Measurements from ENCODE around the gene SNW1. TPM values are rescaled to one million over a fixed set of nuclear protein-coding genes. Genes with fewer than 3 reads are reported as not detected.

The SNW1 gene
- total RNA-seq, 1 experiment from 2014 or later = 67.5 TPM

DNA sequence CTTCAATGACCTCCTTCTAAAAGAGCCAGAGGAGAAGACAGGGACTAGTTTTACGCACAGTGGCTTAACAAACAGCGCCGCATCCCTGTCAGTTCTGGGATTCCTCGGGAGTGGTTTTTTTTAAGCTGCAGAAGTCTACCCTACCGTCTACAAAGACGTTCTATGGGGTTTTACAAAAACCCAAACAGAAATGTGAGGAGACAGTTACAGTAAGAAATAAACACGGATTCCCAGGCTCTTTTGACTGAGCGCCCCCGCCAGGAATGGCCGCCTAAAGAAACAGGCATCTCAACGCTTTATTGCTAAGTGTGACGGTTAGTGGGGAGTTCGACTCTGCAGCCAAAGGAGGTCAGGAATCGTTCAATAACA is 53.6 kb downstream of the SNW1 start:
- peak overlapping the region; percentile 81 for H3K4me2 ChIP-seq (ENCODE audit: low read length)
- no peaks in the 10 kb centered on the region for H3K9me3 ChIP-seq (ENCODE audit: low read length)
- peak; percentile 62 for ATAC-seq
- TF ChIP-seq EZH2phosphoT487 (IDR thresholded peaks at IDR 0.05; ENCODE audit: borderline replicate concordance, low read length) (no peak), EZH2 (IDR thresholded peaks at IDR 0.05; ENCODE audit: low read length, unreplicated experiment) (no peak)
- TF ChIP-seq, protein P1, sequence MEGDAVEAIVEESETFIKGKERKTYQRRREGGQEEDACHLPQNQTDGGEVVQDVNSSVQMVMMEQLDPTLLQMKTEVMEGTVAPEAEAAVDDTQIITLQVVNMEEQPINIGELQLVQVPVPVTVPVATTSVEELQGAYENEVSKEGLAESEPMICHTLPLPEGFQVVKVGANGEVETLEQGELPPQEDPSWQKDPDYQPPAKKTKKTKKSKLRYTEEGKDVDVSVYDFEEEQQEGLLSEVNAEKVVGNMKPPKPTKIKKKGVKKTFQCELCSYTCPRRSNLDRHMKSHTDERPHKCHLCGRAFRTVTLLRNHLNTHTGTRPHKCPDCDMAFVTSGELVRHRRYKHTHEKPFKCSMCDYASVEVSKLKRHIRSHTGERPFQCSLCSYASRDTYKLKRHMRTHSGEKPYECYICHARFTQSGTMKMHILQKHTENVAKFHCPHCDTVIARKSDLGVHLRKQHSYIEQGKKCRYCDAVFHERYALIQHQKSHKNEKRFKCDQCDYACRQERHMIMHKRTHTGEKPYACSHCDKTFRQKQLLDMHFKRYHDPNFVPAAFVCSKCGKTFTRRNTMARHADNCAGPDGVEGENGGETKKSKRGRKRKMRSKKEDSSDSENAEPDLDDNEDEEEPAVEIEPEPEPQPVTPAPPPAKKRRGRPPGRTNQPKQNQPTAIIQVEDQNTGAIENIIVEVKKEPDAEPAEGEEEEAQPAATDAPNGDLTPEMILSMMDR (conservative IDR thresholded peaks at IDR 0.05; ENCODE audit: low read depth, low read length) = peak; percentile 63
- intact Hi-C loops (cut with micrococcal nuclease) = no loop called here
- peaks cover 18% of the 10 kb centered on the region for H3K4me1 ChIP-seq (ENCODE audit: insufficient read depth, low read length)
- ChIA-PET CTCF (interaction anchor here (0.5 to 0.7 kb wide), 3 partner anchors 154 to 249 kb away, joined by 4 to 5 read pairs (median 4); no protein-coding TSS in a partner anchor), POLR2A (ENCODE audit: unreplicated experiment) (interaction anchor here (0.5 to 0.6 kb wide), 2 partner anchors 114 to 1913 kb away, joined by 3 read pairs; no protein-coding TSS in a partner anchor)
- peak overlapping the region; percentile 19; the same call in 1 of the 2 replicates for H3K27ac ChIP-seq (ENCODE audit: low read length)
- DNase-seq = peak; percentile 48
- H3F3A ChIP-seq (ENCODE audit: low read length, unreplicated experiment) = no peaks in the 10 kb centered on the region
- peak overlapping the region; percentile 90 for H2AFZ ChIP-seq (ENCODE audit: low read length)
- peaks cover 73% of the 10 kb centered on the region for H3K79me2 ChIP-seq (ENCODE audit: low read length)
- peak overlapping the region; percentile 95 for H3K4me3 ChIP-seq (ENCODE audit: low read length)
- no peaks in the 10 kb centered on the region for H3K9me2 ChIP-seq (replicated peaks; ENCODE audit: low read length)
- peaks cover 26% of the 10 kb centered on the region for H4K20me1 ChIP-seq (ENCODE audit: low read length)
- no peaks in the 10 kb centered on the region for H3K27me3 ChIP-seq (ENCODE audit: low read length)
- TSS peak; percentile 77 for BruUV-seq (replicated peaks)
- peak overlapping the region; percentile 89 for H3K9ac ChIP-seq (ENCODE audit: low read length)
- H3K36me3 ChIP-seq (ENCODE audit: low read depth, low read length) = peaks cover 33% of the 10 kb centered on the region

DNA sequence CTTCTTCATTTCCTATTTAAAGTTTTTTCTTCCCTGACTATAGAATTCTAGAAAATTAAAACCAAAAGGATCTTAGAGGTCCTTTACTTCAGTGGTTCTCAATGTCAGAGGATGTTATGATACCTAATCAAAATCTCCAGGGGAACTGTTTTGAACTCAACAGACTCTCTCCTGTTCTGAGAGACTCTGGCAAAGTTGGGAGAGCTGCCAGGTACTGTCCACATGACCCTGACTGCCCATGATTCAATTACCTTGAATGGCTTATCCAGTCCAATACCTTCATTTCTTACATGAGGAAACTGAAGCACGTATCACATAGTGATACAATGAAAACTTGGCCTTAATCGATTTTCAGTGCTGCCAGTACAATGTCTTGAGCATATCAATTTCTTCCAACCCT is 69.7 kb downstream of the SNW1 start:
- Histone ChIP-seq H3K9me3 (ENCODE audit: low read length) (no peaks in the 10 kb centered on the region), H3K9ac (ENCODE audit: low read length) (no peak overlapping the region), H3K36me3 (ENCODE audit: low read depth, low read length) (peaks cover 33% of the 10 kb centered on the region), H3K27me3 (ENCODE audit: low read length) (no peaks in the 10 kb centered on the region), H3K27ac (ENCODE audit: low read length) (no peak overlapping the region), H3K79me2 (ENCODE audit: low read length) (no peaks in the 10 kb centered on the region), H3F3A (ENCODE audit: low read length, unreplicated experiment) (no peaks in the 10 kb centered on the region), H3K4me2 (ENCODE audit: low read length) (no peak overlapping the region), H4K20me1 (ENCODE audit: low read length) (0 out of 2 replicates have a peak, but pooled peaks cover 5% of the 10 kb centered on the region), H3K9me2 (replicated peaks; ENCODE audit: low read length) (no peaks in the 10 kb centered on the region), H2AFZ (ENCODE audit: low read length) (no peak overlapping the region), H3K4me3 (ENCODE audit: low read length) (no peak overlapping the region), H3K4me1 (ENCODE audit: insufficient read depth, low read length) (no peaks in the 10 kb centered on the region)
- ATAC-seq (no peak), DNase-seq (no peak)
- intact Hi-C loops (cut with micrococcal nuclease) = no loop called here
- CTCF ChIA-PET = no interaction called here
- POLR2A ChIA-PET (ENCODE audit: unreplicated experiment) = no interaction called here
- no TSS peak for BruUV-seq (replicated peaks)
- TF ChIP-seq, protein P1 (conservative IDR thresholded peaks at IDR 0.05; ENCODE audit: low read depth, low read length) = no peak
- TF ChIP-seq EZH2 (IDR thresholded peaks at IDR 0.05; ENCODE audit: low read length, unreplicated experiment) (no peak), EZH2phosphoT487 (IDR thresholded peaks at IDR 0.05; ENCODE audit: borderline replicate concordance, low read length) (no peak)

DNA sequence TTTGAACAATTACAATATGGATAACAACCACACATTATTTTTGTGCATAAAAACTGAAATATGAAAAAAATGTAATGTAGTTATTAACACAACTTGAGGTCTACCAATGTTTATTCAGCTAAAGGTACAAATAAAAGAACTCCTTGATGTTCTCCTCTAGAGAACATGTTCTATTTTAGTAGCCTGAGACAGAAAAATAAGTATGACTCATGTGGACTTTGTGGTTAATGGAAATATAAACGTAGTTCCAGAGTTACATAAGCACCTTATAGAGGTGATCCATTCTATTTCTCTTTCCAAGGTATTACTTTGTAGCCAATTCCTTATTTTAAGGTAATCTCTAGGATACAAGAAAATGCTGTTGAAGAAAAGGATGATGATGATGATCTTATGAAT is 78.8 kb downstream of the SNW1 start:
- Histone ChIP-seq H3K9me2 (replicated peaks; ENCODE audit: low read length) (no peaks in the 10 kb centered on the region), H3K9ac (ENCODE audit: low read length) (no peak overlapping the region), H3F3A (ENCODE audit: low read length, unreplicated experiment) (peaks cover 13% of the 10 kb centered on the region), H3K4me3 (ENCODE audit: low read length) (no peak overlapping the region), H3K4me1 (ENCODE audit: insufficient read depth, low read length) (peaks cover 19% of the 10 kb centered on the region), H3K9me3 (ENCODE audit: low read length) (no peaks in the 10 kb centered on the region), H3K79me2 (ENCODE audit: low read length) (no peaks in the 10 kb centered on the region), H3K36me3 (ENCODE audit: low read depth, low read length) (peaks cover 9% of the 10 kb centered on the region; the same call in 1 of the 2 replicates), H3K4me2 (ENCODE audit: low read length) (peak overlapping the region; percentile 56), H4K20me1 (ENCODE audit: low read length) (peaks cover 11% of the 10 kb centered on the region; the same call in 1 of the 2 replicates), H3K27me3 (ENCODE audit: low read length) (no peaks in the 10 kb centered on the region), H2AFZ (ENCODE audit: low read length) (no peak overlapping the region), H3K27ac (ENCODE audit: low read length) (peak overlapping the region; percentile 85)
- no TSS peak for BruUV-seq (replicated peaks)
- ATAC-seq (peak; percentile 92), DNase-seq (peak; percentile 78)
- CTCF ChIA-PET = interaction anchor here (0.5 kb wide), 1 partner anchor 419 kb away, joined by 4 read pairs; no protein-coding TSS in a partner anchor
- TF ChIP-seq EZH2phosphoT487 (IDR thresholded peaks at IDR 0.05; ENCODE audit: borderline replicate concordance, low read length) (no peak), EZH2 (IDR thresholded peaks at IDR 0.05; ENCODE audit: low read length, unreplicated experiment) (no peak)
- TF ChIP-seq, protein P1 (conservative IDR thresholded peaks at IDR 0.05; ENCODE audit: low read depth, low read length) = no peak
- intact Hi-C loops (cut with micrococcal nuclease) = loop anchor here (2.0 kb wide), 1 partner anchor 17 kb away; no protein-coding TSS in a partner anchor
- POLR2A ChIA-PET (ENCODE audit: unreplicated experiment) = no interaction called here
